HepG2 (cell line): ENCODE data around the gene SLC25A51. TPM values are rescaled to one million over a fixed set of nuclear protein-coding genes. Genes with fewer than 3 reads are reported as not detected.
A peak's percentile ranks its signal among the peaks of the same experiment; 100 is the strongest.

ENCODE experiments used
- ATAC-seq: fragments of 200-7000 bp; cut with Tn5 transposase; 3 replicates; pipeline ENCODE4 v1.9.1; 2020; ENCODE audit warnings: mild to moderate bottlenecking, moderate library complexity
- BruUV-seq: library from RNA; stranded (reverse); fragments of 400-500 nt; replicated peaks from 2 replicates; lab custom pipeline; 2021; lab: Mats Ljungman, UMichigan
- CTCF ChIA-PET: fragments of 300-600 bp; formaldehyde crosslinking; extraction: SDS; loops from one replicate; lab custom pipeline; 2021; ENCODE audit warnings: low total read pairs, inconsistent platforms, low intra/inter-chr PET ratio; lab: Yijun Ruan, JAX
- POLR2A ChIA-PET: fragments of 350-600 bp; sonication (Branson Sonifier 250); formaldehyde crosslinking; loops from one replicate; lab custom pipeline; 2020; ENCODE audit warnings: antibody characterized with exemption, inconsistent platforms; lab: Yijun Ruan, JAX
- DNase-seq: peaks from one replicate; pipeline ENCODE4 v3.0.0-alpha.2; 2015; ENCODE audit warnings: low spot score
- FAIRE-seq: peaks from 3 replicates; lab custom pipeline; 2011; peaks lifted over from hg19 to GRCh38; lab: Jason Lieb, UNC
- H2AFZ ChIP-seq: one replicate; pipeline ENCODE4 v1.6.1; 2011; ENCODE audit warnings: low read length, inconsistent platforms
- H3K27ac ChIP-seq: fragments of 300-600 bp; 3 replicates; pipeline ENCODE4 v1.8.0; 2011; ENCODE audit warnings: mixed run types, mild to moderate bottlenecking, mixed read lengths, low read length, inconsistent platforms; ENCODE audit not compliant: insufficient read depth; ENCODE audit errors: extremely low read length
- H3K27me3 ChIP-seq, 2 experiments: fragments of 200-600 bp in 1 of 2; 2 replicates in 1 of 2; 3 replicates in 1 of 2; pipeline versions ENCODE4 v1.6.0 to v1.8.0; 2011; ENCODE audit warnings: low read length in 2 of 2, mild to moderate bottlenecking in 2 of 2, moderate library complexity in 2 of 2, inconsistent platforms in 1 of 2; ENCODE audit not compliant: insufficient read depth in 2 of 2, control insufficient read depth in 1 of 2
- H3K36me3 ChIP-seq, 2 experiments: fragments of 200-600 bp in 1 of 2; replicated peaks in 1 of 2; 2 replicates in 1 of 2; 3 replicates in 1 of 2; pipeline versions ENCODE4 v1.5.1 to v1.8.0; 2011; ENCODE audit warnings: low read length in 2 of 2, inconsistent platforms in 1 of 2; ENCODE audit not compliant: insufficient read depth in 2 of 2, control insufficient read depth in 1 of 2
- H3K4me1 ChIP-seq: 2 replicates; pipeline ENCODE4 v1.5.1; 2012; ENCODE audit warnings: low read length, inconsistent platforms; ENCODE audit not compliant: insufficient read depth
- H3K4me2 ChIP-seq: 2 replicates; pipeline ENCODE4 v1.6.0; 2011; ENCODE audit warnings: low read depth, low read length, inconsistent platforms
- H3K4me3 ChIP-seq, 3 experiments: fragments of 200-600 bp in 1 of 3; sonication (generic), shearing (Covaris generic) in 1 of 3; replicated peaks in 1 of 3; 2 replicates each; pipeline ENCODE4 v1.5.1; 2011 to 2016; ENCODE audit warnings: low read length in 3 of 3, inconsistent platforms in 2 of 3, low read depth in 2 of 3, mild to moderate bottlenecking in 2 of 3, control low read depth in 1 of 3, mixed read lengths in 1 of 3; ENCODE audit not compliant: insufficient read depth in 1 of 3
- H3K79me2 ChIP-seq: one replicate; pipeline ENCODE4 v1.6.1; 2011; ENCODE audit warnings: low read length, inconsistent platforms; ENCODE audit not compliant: insufficient read depth
- H3K9ac ChIP-seq: 2 replicates; pipeline ENCODE4 v1.6.0; 2011; ENCODE audit warnings: mild to moderate bottlenecking, low read depth, low read length, inconsistent platforms; ENCODE audit not compliant: insufficient read depth
- H3K9me3 ChIP-seq: 2 replicates; pipeline ENCODE4 v1.5.1; 2012; ENCODE audit warnings: mild to moderate bottlenecking, low read length
- H4K20me1 ChIP-seq: 2 replicates; pipeline ENCODE4 v1.6.0; 2011; ENCODE audit warnings: inconsistent platforms, mild to moderate bottlenecking, low read length, moderate library complexity; ENCODE audit not compliant: insufficient read depth
- GLMP ChIP-seq: sonication (generic); formaldehyde crosslinking; IDR thresholded peaks from 2 replicates; pipeline ENCODE4 v1.9.0; 2021; ENCODE audit warnings: missing genetic modification reagents, mild to moderate bottlenecking, borderline replicate concordance
- HOXD1 ChIP-seq: sonication (generic); formaldehyde crosslinking; IDR thresholded peaks from 2 replicates; pipeline ENCODE4 v1.5.0; 2020; ENCODE audit warnings: missing genetic modification reagents
- MAFF ChIP-seq: IDR thresholded peaks from 2 replicates; pipeline ENCODE4 v1.6.1; 2011; ENCODE audit warnings: low read depth, low read length, improper control_type of control experiment
- NFIC ChIP-seq: IDR thresholded peaks from 2 replicates; pipeline ENCODE4 v1.6.1; 2012; ENCODE audit warnings: mild to moderate bottlenecking, low read length, inconsistent platforms
- PRDM4 ChIP-seq: sonication (generic); formaldehyde crosslinking; IDR thresholded peaks from 2 replicates; pipeline ENCODE4 v1.9.0; 2021; ENCODE audit warnings: missing genetic modification reagents, borderline replicate concordance
- STAG1 ChIP-seq: sonication (generic); formaldehyde crosslinking; IDR thresholded peaks from 2 replicates; pipeline ENCODE4 v1.4.0; 2020; ENCODE audit warnings: missing genetic modification reagents
- TRIM22 ChIP-seq: fragments of 450-650 bp; IDR thresholded peaks from 2 replicates; pipeline ENCODE4 v1.6.1; 2017
- ZBTB43 ChIP-seq: sonication (generic); formaldehyde crosslinking; conservative IDR thresholded peaks from 2 replicates; pipeline ENCODE4 v1.4.0; 2020; ENCODE audit warnings: missing genetic modification reagents
- ZNF230 ChIP-seq: sonication (generic); formaldehyde crosslinking; IDR thresholded peaks from 2 replicates; pipeline ENCODE4 v1.4.0; 2020; ENCODE audit warnings: mild to moderate bottlenecking, missing genetic modification reagents
- ZNF326 ChIP-seq: sonication (generic); formaldehyde crosslinking; IDR thresholded peaks from 2 replicates; pipeline ENCODE4 v1.4.0; 2020; ENCODE audit warnings: missing genetic modification reagents, borderline replicate concordance
- ZNF569 ChIP-seq: sonication (generic); formaldehyde crosslinking; IDR thresholded peaks from 2 replicates; pipeline ENCODE4 v1.5.0; 2020; ENCODE audit warnings: mild to moderate bottlenecking, missing genetic modification reagents, moderate library complexity, borderline replicate concordance
- WGBS: methylation state at CpG from one replicate; pipeline ENCODE4 v1.1.6; 2017; ENCODE audit warnings: low lambda C conversion rate; 5-methylcytosine and 5-hydroxymethylcytosine counted together
- in situ Hi-C: cut with HindIII; loops from 2 replicates; pipeline ENCODE4 v1.10.0; 2017; ENCODE audit warnings: low pct_unique_long_range_greater_than_20kb; ENCODE audit not compliant: extremely low pct_ligation_motif_present
- intact Hi-C: fragments of 100-400 bp; cut with micrococcal nuclease; formaldehyde crosslinking; loops from one replicate; pipeline ENCODE4 v1.10.0; 2022; ENCODE audit not compliant: unreplicated experiment
- polyA plus RNA-seq, 8 experiments: library from polyadenylated mRNA; depleted of rRNA in 3 of 8; stranded (reverse) in 7 of 8; unstranded in 1 of 8; fragments of >200 nt; fragmentation: Illumina TruSeq in 4 of 8; extraction: Trizol in 4 of 8; gene quantifications; 2 replicates each; pipeline versions ENCODE4 v1.2.1 to v1.2.3, GENCODE V29; 2011 to 2016; ENCODE audit warnings: low read depth in 4 of 8, missing spikeins in 1 of 8, mixed read lengths in 1 of 8; ENCODE audit not compliant: insufficient read depth in 1 of 8
- total RNA-seq, 5 experiments: library from RNA; depleted of rRNA; stranded (reverse); fragments of >200 nt; fragmentation: Illumina TruSeq; extraction: Trizol; gene quantifications; 2 replicates each; pipeline ENCODE4 v1.2.3, GENCODE V29; 2016; ENCODE audit warnings: low read depth in 1 of 5

The SLC25A51 gene
- total and polyA plus RNA-seq, 2 of the 13 experiments (the other 11 are each of a cell fraction or from before 2014, with no cell fraction given), result 14.6 to 37.7 TPM

GRCh38 chr9:37862530-37862929 is 41.4 kb downstream of the SLC25A51 start:
- Histone ChIP-seq H3K4me1 (no peaks in the 10 kb centered on the region), H3K27me3 (no peaks in the 10 kb centered on the region), H3K4me2 (no peak overlapping the region), H3K9me3 (no peaks in the 10 kb centered on the region), H2AFZ (no peak overlapping the region), H3K4me3 (no peak overlapping the region), H3K36me3 (peaks cover 9 to 41% of the 10 kb centered on the region in 2 experiments), H4K20me1 (no peaks in the 10 kb centered on the region; the same call in 1 of the 2 replicates), H3K9ac (no peak overlapping the region), H3K79me2 (no peaks in the 10 kb centered on the region), H3K27ac (no peak overlapping the region)
- ATAC-seq (no peak), DNase-seq (no peak), FAIRE-seq (no peak)
- WGBS, result 83% methylated on average over 3 of the region's 3 CpGs
- no TSS peak for BruUV-seq
- ChIA-PET CTCF (no interaction called here), POLR2A (no interaction called here)
- in situ Hi-C loops, result no loop called here
- TF ChIP-seq PRDM4 (CRISPR knock-in tag), result no peak
- no peak for TF ChIP-seq ZNF569 (CRISPR knock-in tag)
- TF ChIP-seq NFIC, result no peak
- TF ChIP-seq MAFF, result no peak
- no peak for TF ChIP-seq HOXD1 (CRISPR knock-in tag)
- intact Hi-C loops, result no loop called here

- Histone ChIP-seq H3K36me3 (peaks cover 10 to 41% of the 10 kb centered on the region in 2 experiments), H3K4me2 (no peak overlapping the region), H3K79me2 (no peaks in the 10 kb centered on the region), H3K27ac (no peak overlapping the region), H2AFZ (no peak overlapping the region), H3K4me1 (no peaks in the 10 kb centered on the region), H4K20me1 (no peaks in the 10 kb centered on the region; the same call in 1 of the 2 replicates), H3K4me3 (no peak overlapping the region), H3K27me3 (no peaks in the 10 kb centered on the region), H3K9me3 (no peaks in the 10 kb centered on the region), H3K9ac (no peak overlapping the region)
- in situ Hi-C loops, result no loop called here
- FAIRE-seq (no peak), ATAC-seq (no peak), DNase-seq (no peak)
- no TSS peak for BruUV-seq
- ChIA-PET CTCF (interaction anchor here (0.7 kb wide), 1 partner anchor 112 kb away, joined by 3 read pairs; no protein-coding TSS in a partner anchor), POLR2A (no interaction called here)
- WGBS, result 96% methylated on average over 1 of the region's 1 CpG
- intact Hi-C loops, result no loop called here
- TF ChIP-seq ZNF326 (CRISPR knock-in tag), result no peak
- no peak for TF ChIP-seq ZBTB43 (CRISPR knock-in tag)
- no peak for TF ChIP-seq ZNF230 (CRISPR knock-in tag)
- no peak for TF ChIP-seq TRIM22
- 0 out of 2 replicates have a peak, but pooled peaks have one; percentile 9 for TF ChIP-seq STAG1
- TF ChIP-seq GLMP (CRISPR knock-in tag), result no peak
Measured at GRCh38 chr9:37859043-37859442, 44.9 kb downstream of the SLC25A51 start.
